HCT116 (cell line): ENCODE results near the gene TMC6. TPM values are rescaled to one million over a fixed set of nuclear protein-coding genes. Genes with fewer than 3 reads are reported as not detected.

ENCODE experiments used
- ATAC-seq: fragments of 200-7000 bp; cut with Tn5 transposase; 2 replicates; pipeline ENCODE4 v1.9.1; 2020; ENCODE audit warnings: mild to moderate bottlenecking, moderate library complexity
- BruUV-seq: library from RNA; stranded (reverse); fragments of 400-500 nt; replicated peaks from 2 replicates; lab custom pipeline; 2021; lab: Mats Ljungman, UMichigan
- CTCF ChIA-PET: fragments of 300-600 bp; sonication (Branson Sonifier 250); formaldehyde crosslinking; loops from one replicate; lab custom pipeline; 2021; ENCODE audit warnings: antibody characterized with exemption; lab: Charles Lee
- POLR2A ChIA-PET: fragments of 300-600, 350-600 bp; sonication (Branson Sonifier 250); formaldehyde crosslinking; loops from one replicate; lab custom pipeline; 2021; ENCODE audit warnings: antibody characterized with exemption; lab: Charles Lee
- RAD21 ChIA-PET, 2 experiments: fragments of 300-600 bp; sonication (Branson Sonifier 250); formaldehyde crosslinking; loops; one replicate each; lab custom pipeline; 2023; ENCODE audit warnings: low total read pairs in 2 of 2; ENCODE audit not compliant: uncharacterized antibody in 2 of 2, unreplicated experiment in 2 of 2, low non-redundant PET in 1 of 2; lab: Charles Lee
- DNase-seq: peaks from one replicate; pipeline ENCODE4 v3.0.0-alpha.2; 2010; ENCODE audit warnings: low read depth, low spot score
- H2AFZ ChIP-seq: fragments of 200-600 bp; shearing (Covaris generic), sonication (generic); 2 replicates; pipeline ENCODE4 v1.6.1; 2017; ENCODE audit warnings: low read depth, mixed run types, mixed read lengths, antibody characterized with exemption, low read length; ENCODE audit not compliant: poor library complexity, severe bottlenecking
- H3K27ac ChIP-seq: 2 replicates; pipeline ENCODE4 v1.5.1; 2012; ENCODE audit warnings: low read depth, low read length
- H3K27me3 ChIP-seq: fragments of 200-600 bp; sonication (generic); 2 replicates; pipeline ENCODE4 v1.6.1; 2016; ENCODE audit warnings: mixed run types, low read length, mixed read lengths; ENCODE audit not compliant: insufficient read depth
- H3K36me3 ChIP-seq, 2 experiments: fragments of 200-500 bp in 1 of 2; fragments of 200-600 bp in 1 of 2; sonication (Bioruptor generic) in 1 of 2; sonication (generic) in 1 of 2; 2 replicates each; pipeline versions ENCODE4 v1.5.1 to v1.6.1; 2014 to 2016; ENCODE audit warnings: low read length in 2 of 2, inconsistent platforms in 1 of 2, mixed read lengths in 1 of 2, mixed run types in 1 of 2; ENCODE audit not compliant: insufficient read depth in 2 of 2, control insufficient read depth in 1 of 2
- H3K4me1 ChIP-seq, 2 experiments: fragments of 200-600 bp in 1 of 2; sonication (generic) in 1 of 2; 2 replicates each; pipeline versions ENCODE4 v1.5.1 to v1.6.1; 2012 to 2017; ENCODE audit warnings: low read length in 2 of 2, inconsistent platforms in 1 of 2, mild to moderate bottlenecking in 1 of 2, mixed read lengths in 1 of 2, mixed run types in 1 of 2, moderate library complexity in 1 of 2; ENCODE audit not compliant: insufficient read depth in 2 of 2, control insufficient read depth in 1 of 2
- H3K4me2 ChIP-seq: fragments of 200-600 bp; sonication (generic); 2 replicates; pipeline ENCODE4 v1.6.1; 2017; ENCODE audit warnings: mixed run types, low read length, mixed read lengths
- H3K4me3 ChIP-seq, 2 experiments: fragments of 200-600 bp in 1 of 2; sonication (generic) in 1 of 2; replicated peaks in 1 of 2; 2 replicates each; pipeline ENCODE4 v1.5.1; 2011 to 2016; ENCODE audit warnings: low read length in 2 of 2, control low read depth in 1 of 2, low read depth in 1 of 2, mild to moderate bottlenecking in 1 of 2, mixed read lengths in 1 of 2, mixed run types in 1 of 2
- H3K79me2 ChIP-seq: fragments of 200-600 bp; sonication (generic); 2 replicates; pipeline ENCODE4 v1.6.1; 2017; ENCODE audit warnings: mild to moderate bottlenecking, mixed run types, low read length, moderate library complexity, mixed read lengths; ENCODE audit not compliant: insufficient read depth
- H3K9ac ChIP-seq: fragments of 200-600 bp; sonication (generic); 2 replicates; pipeline ENCODE4 v1.6.1; 2016; ENCODE audit warnings: low read length, mixed read lengths
- H3K9me2 ChIP-seq: fragments of 200-600 bp; sonication (generic), shearing (Covaris generic); 2 replicates; pipeline ENCODE4 v1.6.1; 2017; ENCODE audit warnings: mixed run types, mild to moderate bottlenecking, moderate library complexity; ENCODE audit not compliant: insufficient read depth
- H3K9me3 ChIP-seq, 2 experiments: fragments of 200-500 bp in 1 of 2; fragments of 200-600 bp in 1 of 2; sonication (Bioruptor generic) in 1 of 2; sonication (generic) in 1 of 2; 2 replicates each; pipeline ENCODE4 v1.6.1; 2014 to 2017; ENCODE audit warnings: low read length in 2 of 2, mixed read lengths in 2 of 2, inconsistent platforms in 1 of 2, low read depth in 1 of 2, mild to moderate bottlenecking in 1 of 2, mixed run types in 1 of 2, moderate library complexity in 1 of 2; ENCODE audit not compliant: control insufficient read depth in 1 of 2, insufficient read depth in 1 of 2
- H4K20me1 ChIP-seq: fragments of 200-600 bp; sonication (generic), shearing (Covaris generic); 2 replicates; pipeline ENCODE4 v1.6.1; 2017; ENCODE audit warnings: mixed run types, mild to moderate bottlenecking, moderate library complexity; ENCODE audit not compliant: insufficient read depth
- CBX3 ChIP-seq: IDR thresholded peaks from 2 replicates; pipeline ENCODE4 v1.6.1; 2012; ENCODE audit warnings: low read depth
- EGR1 ChIP-seq: IDR thresholded peaks from 2 replicates; pipeline ENCODE4 v1.6.1; 2012; ENCODE audit warnings: low read depth
- EZH2 ChIP-seq: fragments of 200-600 bp; sonication (generic); IDR thresholded peaks from 2 replicates; pipeline ENCODE4 v1.6.1; 2017; ENCODE audit warnings: antibody characterized with exemption, mixed run types
- EZH2phosphoT487 ChIP-seq: fragments of 200-600 bp; IDR thresholded peaks from 2 replicates; pipeline ENCODE4 v1.6.1; 2018; ENCODE audit warnings: antibody characterized with exemption, borderline replicate concordance
- FOSL1 ChIP-seq: IDR thresholded peaks from 2 replicates; pipeline ENCODE4 v1.6.1; 2012; ENCODE audit warnings: low read depth
- POLR2A ChIP-seq: IDR thresholded peaks from 2 replicates; pipeline ENCODE4 v1.7.0; 2011; ENCODE audit warnings: borderline replicate concordance; ENCODE audit not compliant: insufficient read depth, insufficient read length; ENCODE audit errors: extremely low read depth
- RAD21 ChIP-seq: IDR thresholded peaks from 2 replicates; pipeline ENCODE4 v1.6.1; 2012; ENCODE audit warnings: low read depth, mild to moderate bottlenecking
- SRF ChIP-seq: IDR thresholded peaks from 2 replicates; pipeline ENCODE4 v1.6.1; 2012; ENCODE audit warnings: low read depth
- TCF7L2 ChIP-seq: IDR thresholded peaks from 2 replicates; pipeline ENCODE4 v1.7.0; 2011; ENCODE audit warnings: borderline replicate concordance, inconsistent platforms; ENCODE audit not compliant: insufficient read depth, insufficient read length; ENCODE audit errors: extremely low read depth
- YY1 ChIP-seq: IDR thresholded peaks from 2 replicates; pipeline ENCODE4 v1.6.1; 2011; ENCODE audit warnings: low read length, low read depth, moderate library complexity, mild to moderate bottlenecking; ENCODE audit not compliant: insufficient replicate concordance; ENCODE audit errors: extremely low read depth
- ZFX ChIP-seq: fragments of 450-650 bp; IDR thresholded peaks from 2 replicates; pipeline ENCODE4 v1.6.1; 2017
- intact Hi-C: fragments of 100-400 bp; cut with micrococcal nuclease; formaldehyde crosslinking; loops from 2 replicates; pipeline ENCODE4 v1.10.0; 2022
- total RNA-seq: library from RNA; stranded (reverse); gene quantifications from one replicate; pipeline ENCODE4 v1.2.1, GENCODE V29; 2021; ENCODE audit not compliant: unreplicated experiment
- TF ChIP-seq, protein P1 (sequence below): IDR thresholded peaks from 2 replicates; pipeline ENCODE4 v1.6.1; 2012; ENCODE audit warnings: low read depth
- TF ChIP-seq, protein P2 (sequence below): IDR thresholded peaks from 2 replicates; pipeline ENCODE4 v1.6.1; 2012

The TMC6 gene
- total RNA-seq, 1 experiment from 2014 or later, result 142 TPM

DNA sequence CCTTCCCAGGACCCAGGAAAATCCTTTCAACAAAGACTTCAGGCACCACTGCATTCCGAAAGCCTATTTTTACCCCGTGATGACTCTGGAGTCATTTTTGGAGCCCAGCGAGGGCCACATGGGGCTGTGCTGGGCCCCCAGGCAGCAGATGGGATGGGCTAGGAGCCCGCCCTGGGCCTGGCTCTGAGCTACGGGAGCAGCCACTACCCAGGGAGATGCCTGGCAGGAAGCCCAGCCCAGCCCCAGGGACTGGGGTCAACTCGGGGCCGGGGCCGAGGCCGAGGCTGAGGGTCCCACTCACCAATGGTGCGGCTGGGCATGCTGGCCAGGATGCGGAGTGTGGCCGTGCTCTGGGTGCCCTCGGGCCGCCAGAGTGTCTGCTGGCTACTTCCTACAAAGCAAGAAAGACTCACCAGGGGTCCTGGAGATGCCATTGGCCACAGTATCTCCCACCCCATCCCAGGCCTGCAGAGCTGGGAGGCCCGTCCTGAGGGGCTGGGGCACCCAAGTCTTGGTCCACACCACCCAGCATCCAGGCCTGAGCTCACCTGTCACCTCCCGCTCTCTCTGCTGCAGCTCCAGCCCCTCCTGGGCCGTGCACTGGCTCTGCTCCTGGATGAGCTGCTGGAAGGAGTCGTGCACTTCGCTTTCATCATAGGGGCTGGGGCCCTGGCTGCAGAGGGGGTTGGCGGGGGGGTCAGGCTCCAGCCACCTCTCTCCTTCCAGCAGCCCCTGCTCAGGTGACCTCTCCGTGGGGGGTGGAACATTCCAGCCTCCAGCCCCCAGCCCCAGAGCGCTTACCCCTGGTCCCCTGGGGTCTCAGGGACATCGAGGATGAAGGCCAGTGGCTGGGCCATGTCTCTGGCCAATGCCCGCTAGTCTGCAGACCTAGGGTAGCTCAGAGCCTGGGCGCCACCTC, 2.3 kb downstream of the TMC6 start:
- Histone ChIP-seq H3K4me2 (peak overlapping the region; percentile 96), H3K27me3 (no peaks in the 10 kb centered on the region), H3K9me3 (no peaks in the 10 kb centered on the region), H3K9ac (peak overlapping the region; percentile 77; the same call in 1 of the 2 replicates), H3K36me3 (peaks cover 5 to 20% of the 10 kb centered on the region in 2 experiments; a peak in 3 of 4 replicates), H3K4me1 (peaks cover 28 to 41% of the 10 kb centered on the region in 2 experiments; a peak in 3 of 4 replicates), H3K27ac (peak overlapping the region; percentile 16; the same call in 1 of the 2 replicates), H2AFZ (no peak overlapping the region), H3K9me2 (no peaks in the 10 kb centered on the region), H3K4me3 (no peak overlapping the region), H3K79me2 (peaks cover 17% of the 10 kb centered on the region; the same call in 1 of the 2 replicates), H4K20me1 (no peaks in the 10 kb centered on the region)
- intact Hi-C loops, result loop anchor here (5.0 kb wide), 1 partner anchor 126 kb away; no protein-coding TSS in a partner anchor
- POLR2A ChIA-PET, result interaction anchor here (0.9 kb wide), 1 partner anchor 61 kb away, joined by 3 read pairs; the partner anchor contains the start of genes AFMID and TK1
- DNase-seq, result no peak
- no TSS peak for BruUV-seq
- RAD21 ChIA-PET, result no interaction called here
- CTCF ChIA-PET, result no interaction called here
- TF ChIP-seq EZH2phosphoT487, result no peak
- TF ChIP-seq EGR1, result no peak
- TF ChIP-seq FOSL1, result no peak
- TF ChIP-seq, protein P1, sequence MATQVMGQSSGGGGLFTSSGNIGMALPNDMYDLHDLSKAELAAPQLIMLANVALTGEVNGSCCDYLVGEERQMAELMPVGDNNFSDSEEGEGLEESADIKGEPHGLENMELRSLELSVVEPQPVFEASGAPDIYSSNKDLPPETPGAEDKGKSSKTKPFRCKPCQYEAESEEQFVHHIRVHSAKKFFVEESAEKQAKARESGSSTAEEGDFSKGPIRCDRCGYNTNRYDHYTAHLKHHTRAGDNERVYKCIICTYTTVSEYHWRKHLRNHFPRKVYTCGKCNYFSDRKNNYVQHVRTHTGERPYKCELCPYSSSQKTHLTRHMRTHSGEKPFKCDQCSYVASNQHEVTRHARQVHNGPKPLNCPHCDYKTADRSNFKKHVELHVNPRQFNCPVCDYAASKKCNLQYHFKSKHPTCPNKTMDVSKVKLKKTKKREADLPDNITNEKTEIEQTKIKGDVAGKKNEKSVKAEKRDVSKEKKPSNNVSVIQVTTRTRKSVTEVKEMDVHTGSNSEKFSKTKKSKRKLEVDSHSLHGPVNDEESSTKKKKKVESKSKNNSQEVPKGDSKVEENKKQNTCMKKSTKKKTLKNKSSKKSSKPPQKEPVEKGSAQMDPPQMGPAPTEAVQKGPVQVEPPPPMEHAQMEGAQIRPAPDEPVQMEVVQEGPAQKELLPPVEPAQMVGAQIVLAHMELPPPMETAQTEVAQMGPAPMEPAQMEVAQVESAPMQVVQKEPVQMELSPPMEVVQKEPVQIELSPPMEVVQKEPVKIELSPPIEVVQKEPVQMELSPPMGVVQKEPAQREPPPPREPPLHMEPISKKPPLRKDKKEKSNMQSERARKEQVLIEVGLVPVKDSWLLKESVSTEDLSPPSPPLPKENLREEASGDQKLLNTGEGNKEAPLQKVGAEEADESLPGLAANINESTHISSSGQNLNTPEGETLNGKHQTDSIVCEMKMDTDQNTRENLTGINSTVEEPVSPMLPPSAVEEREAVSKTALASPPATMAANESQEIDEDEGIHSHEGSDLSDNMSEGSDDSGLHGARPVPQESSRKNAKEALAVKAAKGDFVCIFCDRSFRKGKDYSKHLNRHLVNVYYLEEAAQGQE, result no peak
- TF ChIP-seq TCF7L2, result no peak
- no peak for TF ChIP-seq RAD21
- TF ChIP-seq SRF, result no peak
- TF ChIP-seq, protein P2, sequence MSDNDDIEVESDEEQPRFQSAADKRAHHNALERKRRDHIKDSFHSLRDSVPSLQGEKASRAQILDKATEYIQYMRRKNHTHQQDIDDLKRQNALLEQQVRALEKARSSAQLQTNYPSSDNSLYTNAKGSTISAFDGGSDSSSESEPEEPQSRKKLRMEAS, result no peak
- no peak for TF ChIP-seq EZH2
- TF ChIP-seq ZFX, result no peak
- no peak for TF ChIP-seq POLR2A
- TF ChIP-seq YY1, result no peak
- no peak for TF ChIP-seq CBX3
- no peak for ATAC-seq
